ENCODE measurements around the gene TSPAN8. TPM values are rescaled to one million over a fixed set of nuclear protein-coding genes. Genes with fewer than 3 reads are reported as not detected.

TSPAN8 gene
- total and polyA plus RNA-seq, 9 of the 15 experiments (the other 6 are each of a cell fraction or from before 2014, with no cell fraction given), result 0.11 to 0.55 (median 0.25) TPM; not detected in 2

- WGBS (ENCODE audit: insufficient coverage, low coverage, missing lambda C conversion rate), result 0% methylated on average over 1 of the region's 1 CpG
- no peak overlapping the region for H3K27ac ChIP-seq (ENCODE audit: extremely low read depth, low read depth, low read length)
- no peaks in the 10 kb centered on the region for H3K4me1 ChIP-seq (replicated peaks in 1 of 2; ENCODE audit: control insufficient read depth in 2 of 2, insufficient read depth in 2 of 2, low read length in 2 of 2)
- no peak overlapping the region for H2AFZ ChIP-seq (ENCODE audit: low read depth, low read length)
- H3K9me1 ChIP-seq (ENCODE audit: control insufficient read depth, insufficient read depth, low read length), result no peaks in the 10 kb centered on the region
- TF ChIP-seq NFIC (IDR thresholded peaks at IDR 0.05) (peak; percentile 69), ATF4 (CRISPR knock-in tag; IDR thresholded peaks at IDR 0.05) (no peak), TFAP4 (CRISPR knock-in tag; IDR thresholded peaks at IDR 0.05; ENCODE audit: borderline replicate concordance) (no peak), E2F5 (CRISPR knock-in tag; IDR thresholded peaks at IDR 0.05) (no peak)
- H3K79me2 ChIP-seq (ENCODE audit: control insufficient read depth, insufficient read depth, low read length), result no peaks in the 10 kb centered on the region
- DNase-seq (ENCODE audit: extremely low read depth in 1 of 4, low spot score in 3 of 4), result no peak
- CTCF ChIA-PET (ENCODE audit: low intra/inter-chr PET ratio), result no interaction called here
- no peak overlapping the region for H3K4me3 ChIP-seq
- in situ Hi-C loops (cut with MboI) (no loop called here), intact Hi-C loops (cut with micrococcal nuclease) (no loop called here)
- no peaks in the 10 kb centered on the region for H4K20me1 ChIP-seq (replicated peaks; ENCODE audit: control insufficient read depth, insufficient read depth, low read length)
- no peak for ATAC-seq
- H3K9me3 ChIP-seq (replicated peaks; ENCODE audit: control insufficient read depth, insufficient read depth, low read depth, low read length), result no peaks in the 10 kb centered on the region
- no peak overlapping the region for H3K9ac ChIP-seq (ENCODE audit: insufficient read depth in 1 of 2, low read depth in 2 of 2, low read length in 2 of 2)
- H3K36me3 ChIP-seq (ENCODE audit: control insufficient read depth, insufficient read depth, low read length), result no peaks in the 10 kb centered on the region
- no peaks in the 10 kb centered on the region for H3K27me3 ChIP-seq (ENCODE audit: control insufficient read depth in 2 of 2, insufficient read depth in 2 of 2, low read length in 2 of 2)
- no TSS peak for BruUV-seq (replicated peaks)
- POLR2A ChIA-PET, result no interaction called here
- no peak for FAIRE-seq
- H3K4me2 ChIP-seq (ENCODE audit: insufficient read depth, low read length), result no peak overlapping the region
Observed at GRCh38 chr12:71144682-71145081, 13.1 kb downstream of the TSPAN8 start.
